HCEC 1CT (cell line): Measurements from ENCODE around the gene MAP3K2.

Experiments
- DNase-seq: peaks from one replicate; pipeline ENCODE4 v3.0.0-alpha.2; 2017

The MAP3K2 gene

DNA sequence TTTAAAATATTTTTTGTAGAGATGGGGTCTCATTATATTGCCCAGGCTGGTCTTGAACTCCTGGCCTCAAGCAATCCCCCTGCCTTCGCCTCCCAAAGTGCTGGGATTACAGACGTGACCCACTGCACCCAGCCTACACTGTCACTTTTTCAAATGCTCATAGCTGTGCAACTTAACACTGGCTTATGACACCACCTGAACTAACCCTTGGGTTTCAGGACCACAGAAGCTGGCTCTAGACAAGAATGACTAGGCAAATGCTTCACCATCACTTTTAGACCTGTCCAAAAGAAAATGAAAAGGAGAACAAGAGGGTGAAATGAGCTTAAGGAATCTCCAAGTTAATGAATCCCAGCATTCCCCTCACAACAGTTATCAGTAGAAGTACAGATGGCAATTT, 107.1 kb downstream of the MAP3K2 start:
- no peak for DNase-seq

DNA sequence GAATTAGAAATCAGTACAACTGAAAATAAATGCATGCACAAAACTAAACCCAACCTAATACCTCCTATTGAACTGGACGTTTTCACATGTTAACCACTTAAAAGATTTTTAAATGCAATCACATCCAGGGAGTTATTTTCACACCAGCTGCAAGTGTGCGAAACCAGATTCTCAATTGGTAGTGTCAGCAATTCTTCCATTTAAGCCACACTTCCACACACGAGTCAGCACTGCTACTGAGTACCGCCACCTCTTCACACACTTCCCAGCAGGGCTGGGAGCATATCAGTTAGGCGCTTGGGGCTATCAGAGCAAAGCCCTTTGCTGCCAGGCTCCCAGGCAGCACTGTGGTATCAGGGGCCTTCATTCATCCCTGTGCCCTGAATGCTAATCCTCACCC, 108.0 kb downstream of the MAP3K2 start:
- DNase-seq: no peak

DNA sequence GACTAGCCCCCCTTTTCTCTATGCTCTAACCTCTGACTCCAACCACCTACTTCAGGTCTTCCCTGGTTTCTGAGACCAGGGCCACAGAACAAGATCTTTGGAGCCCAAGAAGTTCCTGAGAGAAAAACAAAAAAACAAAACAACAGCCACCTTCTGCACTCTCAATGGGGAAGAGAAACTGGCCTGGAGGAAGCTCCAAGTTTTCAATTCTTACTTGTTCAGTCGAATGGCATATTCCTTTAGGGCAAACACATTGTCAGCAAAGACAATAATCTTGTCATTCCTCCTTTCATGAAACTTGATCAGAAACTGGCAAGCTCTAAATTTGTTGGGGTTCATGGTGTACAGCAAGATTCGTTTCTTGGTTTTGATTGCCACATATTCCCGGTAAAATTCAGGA, 108.8 kb downstream of the MAP3K2 start:
- no peak for DNase-seq

DNA sequence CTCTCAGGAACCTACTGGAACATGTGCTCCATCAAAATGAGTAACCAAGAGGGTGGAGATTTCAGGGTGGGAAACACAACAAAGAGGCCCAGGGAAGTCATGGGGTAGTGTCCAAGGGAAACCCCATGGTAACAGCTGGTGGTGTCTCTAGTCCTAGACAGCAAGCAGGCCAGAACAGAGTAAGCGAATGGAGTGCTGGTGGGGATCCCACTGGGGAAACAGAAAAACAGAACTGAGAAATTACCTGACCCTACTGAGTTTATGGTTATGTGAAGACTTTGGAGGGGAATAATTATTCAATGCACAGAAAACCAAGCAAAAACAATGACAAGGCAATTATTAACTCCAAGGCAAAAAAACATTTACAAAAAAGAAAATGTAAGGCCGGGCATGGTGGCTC, 110.7 kb downstream of the MAP3K2 start:
- no peak for DNase-seq

DNA sequence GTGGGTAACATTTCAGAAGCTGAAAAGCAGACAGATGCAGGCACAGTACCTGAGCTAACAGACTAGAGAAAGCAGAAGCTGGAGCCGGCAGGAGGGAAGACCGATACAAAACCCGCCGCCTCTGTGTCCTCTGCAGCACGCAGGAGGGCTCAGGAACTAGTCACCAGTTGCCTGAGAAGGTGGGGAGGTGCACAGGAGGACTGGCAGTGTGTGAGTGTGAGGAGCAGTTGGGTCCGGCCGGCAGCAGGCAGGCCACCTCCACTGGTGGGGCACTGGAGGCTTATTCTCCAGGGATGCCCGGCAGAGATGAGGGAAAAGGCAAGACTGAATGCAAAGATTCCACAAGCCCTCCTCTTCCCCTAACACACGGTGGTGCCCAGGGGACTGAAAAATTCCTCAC, 112.0 kb downstream of the MAP3K2 start:
- DNase-seq: no peak

DNA sequence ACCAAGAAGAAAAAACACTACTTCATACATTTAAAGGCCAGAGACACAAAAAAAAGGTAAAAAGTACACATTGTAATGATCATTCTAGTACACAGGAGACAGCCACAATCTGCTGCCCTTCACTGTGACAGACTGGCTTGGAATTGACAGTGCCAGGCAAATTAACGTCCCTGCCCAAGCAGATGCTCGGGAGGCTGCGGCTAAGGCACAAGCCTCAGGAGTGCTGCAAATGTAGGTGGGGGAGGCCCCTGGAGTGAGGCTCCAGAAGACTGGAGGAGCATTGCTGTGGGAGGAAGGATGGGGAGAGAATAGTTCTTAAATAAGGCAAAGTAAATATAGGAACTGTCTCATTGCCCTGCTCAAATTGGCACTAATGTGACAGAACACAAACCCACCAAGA, 112.4 kb downstream of the MAP3K2 start:
- DNase-seq: no peak

DNA sequence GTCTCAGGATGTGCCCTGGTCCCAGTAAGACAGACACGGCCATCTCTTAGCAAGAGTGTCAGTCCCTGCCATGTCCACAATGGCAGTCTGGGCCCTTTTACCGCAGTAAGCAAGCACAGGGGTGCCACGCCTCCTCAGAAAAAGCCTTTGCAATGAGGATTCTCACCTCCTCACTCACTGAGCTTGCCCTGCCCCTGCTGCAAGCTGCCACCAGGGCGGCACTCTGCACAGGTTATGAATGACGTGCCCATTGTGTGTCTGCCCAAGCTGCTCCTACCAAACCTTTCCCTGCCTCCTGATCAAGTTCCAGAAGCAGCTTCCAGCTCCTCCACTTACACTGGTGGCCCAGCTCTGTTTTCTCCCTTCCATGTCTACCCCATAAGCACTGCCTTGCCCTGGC, 117.1 kb downstream of the MAP3K2 start:
- no peak for DNase-seq

DNA sequence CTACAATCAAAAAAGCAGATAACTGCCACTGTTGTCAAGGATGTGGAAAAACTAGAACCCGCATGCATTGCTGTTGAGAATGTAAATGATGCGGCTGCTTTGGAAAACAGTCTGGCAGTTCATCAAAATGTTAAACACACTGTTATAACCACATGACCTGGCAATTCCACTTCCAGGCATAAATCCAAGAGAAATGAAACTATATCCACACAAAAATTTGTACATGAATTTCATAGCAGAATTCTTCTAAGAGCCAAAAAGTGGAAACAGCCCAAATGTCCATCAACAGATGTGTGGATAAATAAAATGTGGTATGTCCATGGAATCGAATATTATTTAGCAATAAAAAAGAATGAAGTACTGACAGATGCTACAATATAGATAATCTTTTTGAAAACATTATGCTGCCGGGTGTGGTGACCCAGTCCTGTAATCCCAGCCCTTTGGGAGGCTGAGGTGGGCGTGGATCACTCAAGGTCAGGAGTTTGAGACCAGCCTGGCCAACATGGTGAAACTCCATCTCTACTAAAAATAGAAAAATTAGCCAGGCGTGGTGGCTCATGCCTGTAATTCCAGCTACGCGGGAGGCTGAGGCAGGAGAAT, 125.9 kb downstream of the MAP3K2 start:
- DNase-seq: no peak

DNA sequence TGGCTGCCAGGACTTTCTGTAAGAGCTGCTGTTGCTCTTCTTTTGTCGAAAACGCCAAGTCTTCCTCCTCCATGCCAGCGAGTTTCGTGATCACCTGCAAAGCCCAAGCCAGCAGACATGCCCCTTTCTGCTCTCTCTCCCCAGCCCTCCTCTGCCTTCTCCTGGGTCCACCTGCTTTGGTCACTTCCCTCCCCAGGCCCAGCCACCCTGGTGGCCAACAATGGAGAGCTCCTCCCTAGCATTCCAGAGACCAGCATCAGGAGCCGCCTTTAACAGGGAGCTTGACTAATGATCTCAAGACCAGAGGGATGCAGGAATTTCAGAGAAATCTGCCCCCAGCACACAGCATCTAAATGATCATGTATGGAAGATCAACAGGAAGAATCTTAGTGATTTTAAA, 128.4 kb downstream of the MAP3K2 start:
- no peak for DNase-seq

DNA sequence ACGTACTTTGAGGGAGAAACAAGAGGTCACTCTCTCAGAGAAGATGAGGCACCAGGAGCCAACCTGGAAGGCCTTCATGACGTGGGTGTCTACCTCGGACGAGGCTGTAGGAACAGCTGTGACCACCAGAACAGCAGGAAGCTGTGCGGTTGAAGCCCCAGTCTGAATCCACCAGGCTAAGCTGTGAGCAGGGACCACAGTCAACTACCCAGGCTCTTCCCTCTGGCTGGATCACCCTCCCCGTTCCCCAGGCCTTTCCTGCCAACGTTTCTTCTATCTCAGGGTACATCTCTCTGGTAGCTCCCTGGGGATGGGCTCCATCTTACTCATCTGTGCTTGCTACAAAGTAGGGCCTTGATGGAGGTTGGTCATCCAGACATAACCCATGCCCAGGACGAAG, 130.9 kb downstream of the MAP3K2 start:
- no peak for DNase-seq

- DNase-seq: no peak
These were observed 131.4 kb downstream of the MAP3K2 start for GRCh38 chr2:127256381-127256780.

- no peak for DNase-seq
These were observed 132.1 kb downstream of the MAP3K2 start for GRCh38 chr2:127255721-127256120.

GRCh38 chr2:127255146-127255545, 132.6 kb downstream of the MAP3K2 start:
- no peak for DNase-seq

GRCh38 chr2:127254386-127254981, 133.3 kb downstream of the MAP3K2 start:
- DNase-seq: peak; percentile 2
